Upper lobe of right lung (tissue), 1 donor: ENCODE data around the gene SLC22A31. TPM values are rescaled to one million over a fixed set of nuclear protein-coding genes. Genes with fewer than 3 reads are reported as not detected.
"Not testable (repeated sequence)": the region's sequence is repeated elsewhere in the genome, so short reads cannot be mapped to it uniquely, and the experiment has no call there.

ENCODE experiments used
- ATAC-seq: fragments of 200-7000 bp; cut with Tn5 transposase; one replicate; pipeline ENCODE4 v1.9.1; 2020; ENCODE audit warnings: mild to moderate bottlenecking, moderate library complexity
- DNase-seq: peaks from one replicate; pipeline ENCODE4 v3.0.0-alpha.2; 2020
- H3K27ac ChIP-seq: fragments of 200-600 bp; one replicate; pipeline ENCODE4 v1.8.0; 2022
- H3K27me3 ChIP-seq: fragments of 200-600 bp; one replicate; pipeline ENCODE4 v1.8.0; 2022; ENCODE audit warnings: mild to moderate bottlenecking
- H3K36me3 ChIP-seq: fragments of 200-600 bp; one replicate; pipeline ENCODE4 v1.8.0; 2022
- H3K4me1 ChIP-seq: fragments of 200-600 bp; one replicate; pipeline ENCODE4 v1.8.0; 2022
- H3K4me3 ChIP-seq: fragments of 200-600 bp; one replicate; pipeline ENCODE4 v1.8.0; 2022; ENCODE audit warnings: mild to moderate bottlenecking
- H3K9me3 ChIP-seq: fragments of 200-600 bp; one replicate; pipeline ENCODE4 v1.8.0; 2022
- intact Hi-C: fragments of 100-400 bp; cut with DNase I; formaldehyde crosslinking; loops from one replicate; pipeline ENCODE4 v1.11.0; 2022
- total RNA-seq: library from RNA; stranded (reverse); fragmentation: NEBNext Ultra II Directional; extraction: Animal tissue kit (Norgen Biotek cat#: 25700); gene quantifications from one replicate; pipeline ENCODE4 v1.2.1, GENCODE V29; 2021
- TF ChIP-seq, protein P1 (sequence below): fragments of 200-600 bp; IDR thresholded peaks from one replicate; pipeline ENCODE4 v1.8.0; 2022; ENCODE audit warnings: antibody characterized with exemption
- donor health status: DM: no; HTN: yes; CAD: no; lungs with severe emphysema.

SLC22A31 gene
- total RNA-seq, 1 donor from 2014 or later = 136 TPM

GRCh38 chr16:89193576-89194293, 6.6 kb downstream of the SLC22A31 start:
- Histone ChIP-seq H3K27ac (no peak overlapping the region), H3K36me3 (no peaks in the 10 kb centered on the region), H3K4me1 (no peaks in the 10 kb centered on the region), H3K27me3 (peaks cover 10% of the 10 kb centered on the region), H3K9me3 (no peaks in the 10 kb centered on the region), H3K4me3 (no peak overlapping the region)
- ATAC-seq (no peak), DNase-seq (peak; percentile 76)
- TF ChIP-seq, protein P1, sequence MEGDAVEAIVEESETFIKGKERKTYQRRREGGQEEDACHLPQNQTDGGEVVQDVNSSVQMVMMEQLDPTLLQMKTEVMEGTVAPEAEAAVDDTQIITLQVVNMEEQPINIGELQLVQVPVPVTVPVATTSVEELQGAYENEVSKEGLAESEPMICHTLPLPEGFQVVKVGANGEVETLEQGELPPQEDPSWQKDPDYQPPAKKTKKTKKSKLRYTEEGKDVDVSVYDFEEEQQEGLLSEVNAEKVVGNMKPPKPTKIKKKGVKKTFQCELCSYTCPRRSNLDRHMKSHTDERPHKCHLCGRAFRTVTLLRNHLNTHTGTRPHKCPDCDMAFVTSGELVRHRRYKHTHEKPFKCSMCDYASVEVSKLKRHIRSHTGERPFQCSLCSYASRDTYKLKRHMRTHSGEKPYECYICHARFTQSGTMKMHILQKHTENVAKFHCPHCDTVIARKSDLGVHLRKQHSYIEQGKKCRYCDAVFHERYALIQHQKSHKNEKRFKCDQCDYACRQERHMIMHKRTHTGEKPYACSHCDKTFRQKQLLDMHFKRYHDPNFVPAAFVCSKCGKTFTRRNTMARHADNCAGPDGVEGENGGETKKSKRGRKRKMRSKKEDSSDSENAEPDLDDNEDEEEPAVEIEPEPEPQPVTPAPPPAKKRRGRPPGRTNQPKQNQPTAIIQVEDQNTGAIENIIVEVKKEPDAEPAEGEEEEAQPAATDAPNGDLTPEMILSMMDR = no peak
- intact Hi-C loops = no loop called here

GRCh38 chr16:89192956-89193575, 7.3 kb downstream of the SLC22A31 start:
- Histone ChIP-seq H3K36me3 (no peaks in the 10 kb centered on the region), H3K4me3 (no peak overlapping the region), H3K9me3 (no peaks in the 10 kb centered on the region), H3K27me3 (peaks cover 3% of the 10 kb centered on the region), H3K4me1 (no peaks in the 10 kb centered on the region), H3K27ac (no peak overlapping the region)
- TF ChIP-seq, protein P1 = no peak
- peak; percentile 78 for ATAC-seq
- peak; percentile 93 for DNase-seq
- intact Hi-C loops = no loop called here

GRCh38 chr16:89192186-89192955, 8.0 kb downstream of the SLC22A31 start:
- ATAC-seq (peak; percentile 27), DNase-seq (peak; percentile 93)
- H3K27me3 ChIP-seq, H3K27ac ChIP-seq, H3K36me3 ChIP-seq, H3K4me1 ChIP-seq, intact Hi-C loops, H3K9me3 ChIP-seq: not testable (repeated sequence)
- peak overlapping the region; percentile 51 for H3K4me3 ChIP-seq

GRCh38 chr16:89191901-89192185, 8.5 kb downstream of the SLC22A31 start:
- Histone ChIP-seq H3K27me3 (no peaks in the 10 kb centered on the region), H3K4me3 (peak overlapping the region; percentile 51), H3K27ac (no peak overlapping the region), H3K9me3 (no peaks in the 10 kb centered on the region), H3K36me3 (no peaks in the 10 kb centered on the region), H3K4me1 (no peaks in the 10 kb centered on the region)
- intact Hi-C loops = no loop called here
- DNase-seq = no peak
- no peak for ATAC-seq
- TF ChIP-seq, protein P1 = no peak

- ATAC-seq = no peak
Observed at GRCh38 chr16:89191033-89191900, 9.1 kb downstream of the SLC22A31 start.

More at GRCh38 chr16:89191033-89191900, 9.1 kb downstream of the SLC22A31 start:
- intact Hi-C loops = no loop called here
- no peak overlapping the region for H3K4me3 ChIP-seq
- H3K9me3 ChIP-seq = no peaks in the 10 kb centered on the region
- H3K27me3 ChIP-seq = no peaks in the 10 kb centered on the region
- TF ChIP-seq, protein P1 = no peak
- no peak overlapping the region for H3K27ac ChIP-seq
- no peaks in the 10 kb centered on the region for H3K4me1 ChIP-seq
- peak; percentile 67 for DNase-seq
- H3K36me3 ChIP-seq = no peaks in the 10 kb centered on the region
